Gastroesophageal sphincter (tissue), 3 donors: ENCODE results near the gene PDLIM5.

Experiments used
- CTCF ChIP-seq, 4 experiments: fragments of 200-600 bp in 2 of 4; fragments of 450-650 bp in 2 of 4; sonication (generic) in 1 of 4; IDR thresholded peaks; one replicate each; pipeline ENCODE4 v1.5.1; 2017 to 2019; ENCODE audit warnings: antibody characterized with exemption in 4 of 4, mild to moderate bottlenecking in 2 of 4, moderate library complexity in 2 of 4
- POLR2A ChIP-seq, 2 donors: fragments of 450-650 bp; IDR thresholded peaks; one replicate each; pipeline ENCODE4 v1.6.1; 2017; ENCODE audit warnings: antibody characterized with exemption in 2 of 2, mild to moderate bottlenecking in 2 of 2, moderate library complexity in 1 of 2
- POLR2AphosphoS5 ChIP-seq: sonication (generic); formaldehyde crosslinking; IDR thresholded peaks from one replicate; pipeline ENCODE4 v1.6.1; 2017; ENCODE audit warnings: antibody characterized with exemption

- TF ChIP-seq CTCF (IDR thresholded peaks at IDR 0.05) (no peak), POLR2A (IDR thresholded peaks at IDR 0.05) (no peak), POLR2AphosphoS5 (no peak)
These were observed 77.2 kb downstream of the PDLIM5 start for GRCh38 chr4:94528792-94529451.
